Measurements from ENCODE around the gene RRBP1. TPM values are rescaled to one million over a fixed set of nuclear protein-coding genes. Genes with fewer than 3 reads are reported as not detected.
A peak's percentile ranks its signal among the peaks of the same experiment; 100 is the strongest.

The RRBP1 gene, protein sequence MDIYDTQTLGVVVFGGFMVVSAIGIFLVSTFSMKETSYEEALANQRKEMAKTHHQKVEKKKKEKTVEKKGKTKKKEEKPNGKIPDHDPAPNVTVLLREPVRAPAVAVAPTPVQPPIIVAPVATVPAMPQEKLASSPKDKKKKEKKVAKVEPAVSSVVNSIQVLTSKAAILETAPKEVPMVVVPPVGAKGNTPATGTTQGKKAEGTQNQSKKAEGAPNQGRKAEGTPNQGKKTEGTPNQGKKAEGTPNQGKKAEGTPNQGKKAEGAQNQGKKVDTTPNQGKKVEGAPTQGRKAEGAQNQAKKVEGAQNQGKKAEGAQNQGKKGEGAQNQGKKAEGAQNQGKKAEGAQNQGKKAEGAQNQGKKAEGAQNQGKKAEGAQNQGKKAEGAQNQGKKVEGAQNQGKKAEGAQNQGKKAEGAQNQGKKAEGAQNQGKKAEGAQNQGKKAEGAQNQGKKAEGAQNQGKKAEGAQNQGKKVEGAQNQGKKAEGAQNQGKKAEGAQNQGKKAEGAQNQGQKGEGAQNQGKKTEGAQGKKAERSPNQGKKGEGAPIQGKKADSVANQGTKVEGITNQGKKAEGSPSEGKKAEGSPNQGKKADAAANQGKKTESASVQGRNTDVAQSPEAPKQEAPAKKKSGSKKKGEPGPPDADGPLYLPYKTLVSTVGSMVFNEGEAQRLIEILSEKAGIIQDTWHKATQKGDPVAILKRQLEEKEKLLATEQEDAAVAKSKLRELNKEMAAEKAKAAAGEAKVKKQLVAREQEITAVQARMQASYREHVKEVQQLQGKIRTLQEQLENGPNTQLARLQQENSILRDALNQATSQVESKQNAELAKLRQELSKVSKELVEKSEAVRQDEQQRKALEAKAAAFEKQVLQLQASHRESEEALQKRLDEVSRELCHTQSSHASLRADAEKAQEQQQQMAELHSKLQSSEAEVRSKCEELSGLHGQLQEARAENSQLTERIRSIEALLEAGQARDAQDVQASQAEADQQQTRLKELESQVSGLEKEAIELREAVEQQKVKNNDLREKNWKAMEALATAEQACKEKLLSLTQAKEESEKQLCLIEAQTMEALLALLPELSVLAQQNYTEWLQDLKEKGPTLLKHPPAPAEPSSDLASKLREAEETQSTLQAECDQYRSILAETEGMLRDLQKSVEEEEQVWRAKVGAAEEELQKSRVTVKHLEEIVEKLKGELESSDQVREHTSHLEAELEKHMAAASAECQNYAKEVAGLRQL (N-terminal part only)
- total RNA-seq = 10 to 100 TPM; 12.2 to 94.0 (median 31.2) TPM

GRCh38 chr20:17682103-17682888 is at the start of gene RRBP1:
RRBP1 (minus strand) TSS chr20:17682242; CDS start chr20:17660507, 21,735 bp downstream.
- Histone ChIP-seq H3K27ac (peak within 1 kb of the TSS; percentile 69 to 81), H3K4me1 (replicated peaks in 1 of 2) (peaks cover 6% of the 10 kb centered on the region in 2 donors), H3K4me3 (peak within 1 kb of the TSS; percentile 61 to 92 (median 77))
- in situ Hi-C loops (cut with MboI; ENCODE audit: low pct_unique_long_range_greater_than_20kb in 2 of 9, low sequenced_read_pairs in 9 of 9, unreplicated experiment in 9 of 9) = loop anchor here in 1 of 9 experiments (25.0 kb wide), 1 partner anchor 230 kb away; no protein-coding TSS in a partner anchor
- WGBS, 10 experiments = 0 to 7% (median 0%) methylated on average over 2 to 5 of the region's 79 CpGs; no CpG with 5 or more reads in 7 of the 10 experiments
- peak; percentile 80 to 97 (median 96) for ATAC-seq (replicated peaks in 6 of 8)

DNA sequence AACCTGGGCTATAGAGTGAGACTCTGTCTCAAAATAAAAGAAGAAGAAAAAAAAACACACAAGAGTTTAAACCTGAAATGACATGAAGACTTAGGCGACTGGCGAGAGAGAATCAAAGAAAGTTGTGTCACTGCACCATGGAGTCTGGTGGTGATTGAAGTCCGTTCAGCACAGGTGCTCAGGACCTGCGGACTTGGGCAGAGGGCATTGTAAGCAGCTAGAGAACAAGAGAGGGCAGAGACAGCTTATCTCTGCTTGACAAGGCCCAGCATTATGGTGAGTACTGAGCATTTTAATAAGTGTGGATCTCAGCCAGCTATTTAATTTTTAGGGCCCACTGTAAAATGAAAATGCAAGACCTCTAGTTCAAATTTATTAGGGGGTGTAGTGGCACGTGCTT is 49.2 kb upstream of the RRBP1 start:
- no peak overlapping the region for H3K27ac ChIP-seq
- peaks cover 0 to 4% of the 10 kb centered on the region in 2 donors for H3K4me1 ChIP-seq (replicated peaks in 1 of 2)
- no peak for ATAC-seq (replicated peaks in 6 of 8)
- no peak overlapping the region for H3K4me3 ChIP-seq
- WGBS, 10 experiments = 81 to 100% (median 100%) methylated on average over 1 to 5 of the region's 5 CpGs; no CpG with 5 or more reads in 2 of the 10 experiments
- in situ Hi-C loops (cut with MboI; ENCODE audit: low pct_unique_long_range_greater_than_20kb in 2 of 9, low sequenced_read_pairs in 9 of 9, unreplicated experiment in 9 of 9) = no loop called here

- 26 to 100% (median 91%) methylated on average over 2 to 10 of the region's 10 CpGs; no CpG with 5 or more reads in 2 of the 10 experiments for WGBS, 10 experiments
- peaks cover 0 to 4% of the 10 kb centered on the region in 2 donors for H3K4me1 ChIP-seq (replicated peaks in 1 of 2)
- H3K4me3 ChIP-seq = no peak overlapping the region
- peak in 2 of 8 experiments; percentile 44 to 67 for ATAC-seq (replicated peaks in 6 of 8)
- in situ Hi-C loops (cut with MboI; ENCODE audit: low pct_unique_long_range_greater_than_20kb in 2 of 9, low sequenced_read_pairs in 9 of 9, unreplicated experiment in 9 of 9) = no loop called here
- no peak overlapping the region for H3K27ac ChIP-seq
Measured at GRCh38 chr20:17730071-17730470, 48.0 kb upstream of the RRBP1 start.

DNA sequence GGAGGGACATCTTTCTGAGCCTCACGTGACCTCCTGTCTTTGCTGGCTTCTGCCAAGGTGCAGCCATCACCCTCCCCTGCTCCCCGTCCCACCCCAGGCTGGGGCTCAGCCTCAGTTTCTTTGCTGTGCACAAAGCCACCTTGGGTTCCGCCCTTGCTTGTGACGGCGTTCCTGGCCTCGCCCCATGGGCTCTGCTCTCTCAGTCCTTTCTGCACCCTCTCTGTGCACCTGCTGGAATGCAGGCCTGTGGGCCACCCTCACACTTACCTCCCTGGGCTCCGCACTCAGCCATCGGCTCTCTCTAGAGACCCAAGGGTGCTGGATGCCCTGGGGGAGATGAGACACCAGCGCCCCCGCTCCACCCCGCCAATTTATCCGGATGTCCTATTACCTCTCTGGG is 46.0 kb upstream of the RRBP1 start:
- no peak for ATAC-seq (replicated peaks in 6 of 8)
- in situ Hi-C loops (cut with MboI; ENCODE audit: low pct_unique_long_range_greater_than_20kb in 2 of 9, low sequenced_read_pairs in 9 of 9, unreplicated experiment in 9 of 9) = no loop called here
- H3K4me3 ChIP-seq = no peak overlapping the region
- no peak overlapping the region for H3K27ac ChIP-seq
- H3K4me1 ChIP-seq (replicated peaks in 1 of 2) = no peaks in the 10 kb centered on the region
- 69 to 100% (median 83%) methylated on average over 1 to 5 of the region's 12 CpGs; no CpG with 5 or more reads in 5 of the 10 experiments for WGBS, 10 experiments

- in situ Hi-C loops (cut with MboI; ENCODE audit: low pct_unique_long_range_greater_than_20kb in 2 of 9, low sequenced_read_pairs in 9 of 9, unreplicated experiment in 9 of 9) = no loop called here
- WGBS, 10 experiments = 22 to 100% (median 81%) methylated on average over 1 to 7 of the region's 10 CpGs; no CpG with 5 or more reads in 4 of the 10 experiments
- no peak overlapping the region for H3K4me3 ChIP-seq
- no peak for ATAC-seq (replicated peaks in 6 of 8)
- H3K4me1 ChIP-seq (replicated peaks in 1 of 2) = no peaks in the 10 kb centered on the region
- no peak overlapping the region for H3K27ac ChIP-seq
Measured at GRCh38 chr20:17727351-17727750, 45.3 kb upstream of the RRBP1 start.

- no peak overlapping the region for H3K4me3 ChIP-seq
- no peak overlapping the region for H3K27ac ChIP-seq
- peak in 3 of 8 experiments; percentile 22 to 73 (median 38) for ATAC-seq (replicated peaks in 6 of 8)
- 0 to 86% (median 64%) methylated on average over 1 to 4 of the region's 4 CpGs; no CpG with 5 or more reads in 4 of the 10 experiments for WGBS, 10 experiments
- H3K4me1 ChIP-seq (replicated peaks in 1 of 2) = no peaks in the 10 kb centered on the region
- in situ Hi-C loops (cut with MboI; ENCODE audit: low pct_unique_long_range_greater_than_20kb in 2 of 9, low sequenced_read_pairs in 9 of 9, unreplicated experiment in 9 of 9) = no loop called here
Measured at GRCh38 chr20:17726902-17727301, 44.9 kb upstream of the RRBP1 start.

DNA sequence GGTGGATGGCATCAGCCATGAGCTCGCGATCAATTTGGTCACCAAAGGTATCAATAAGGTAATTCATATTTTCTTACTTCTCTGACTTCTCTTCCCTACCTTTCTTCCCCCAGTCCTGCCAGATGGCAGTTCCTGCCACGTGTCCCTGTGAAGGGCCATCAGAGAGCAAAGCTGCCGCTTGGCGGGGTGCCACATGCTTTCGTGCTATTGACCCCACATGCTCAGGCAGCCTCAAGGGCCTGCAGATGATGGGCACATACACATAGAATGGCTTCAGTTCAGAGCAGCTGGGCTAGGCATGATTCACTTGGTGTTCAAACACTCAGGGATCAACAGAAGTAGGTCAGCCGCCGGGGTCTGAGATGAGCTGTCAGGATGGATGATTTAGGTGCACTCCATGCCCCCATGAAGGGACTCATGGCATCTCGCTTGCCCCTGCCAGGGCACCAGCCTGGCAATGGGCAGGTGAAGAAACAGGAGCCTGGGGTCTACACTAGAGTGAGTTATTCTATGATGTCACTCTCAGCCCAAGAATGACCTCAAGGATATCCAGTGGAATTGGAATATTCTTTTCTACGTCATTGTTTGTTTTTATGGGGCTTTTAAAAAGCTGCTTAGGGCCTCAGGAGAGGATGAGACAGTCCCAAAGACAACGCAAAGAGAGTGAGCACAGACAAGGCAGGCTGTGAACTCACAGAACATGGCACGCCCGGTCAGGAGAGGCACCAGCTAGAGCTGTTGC is 43.2 kb upstream of the RRBP1 start:
- in situ Hi-C loops (cut with MboI; ENCODE audit: low pct_unique_long_range_greater_than_20kb in 2 of 9, low sequenced_read_pairs in 9 of 9, unreplicated experiment in 9 of 9) = no loop called here
- 28 to 100% (median 84%) methylated on average over 1 to 9 of the region's 13 CpGs; no CpG with 5 or more reads in 1 of the 10 experiments for WGBS, 10 experiments
- no peak overlapping the region for H3K27ac ChIP-seq
- ATAC-seq (replicated peaks in 6 of 8) = no peak
- no peak overlapping the region for H3K4me3 ChIP-seq
- H3K4me1 ChIP-seq (replicated peaks in 1 of 2) = no peaks in the 10 kb centered on the region

GRCh38 chr20:17723301-17723691 is 41.3 kb upstream of the RRBP1 start:
- H3K4me1 ChIP-seq (replicated peaks in 1 of 2) = no peaks in the 10 kb centered on the region
- H3K4me3 ChIP-seq = no peak overlapping the region
- in situ Hi-C loops (cut with MboI; ENCODE audit: low pct_unique_long_range_greater_than_20kb in 2 of 9, low sequenced_read_pairs in 9 of 9, unreplicated experiment in 9 of 9) = no loop called here
- no peak for ATAC-seq (replicated peaks in 6 of 8)
- no peak overlapping the region for H3K27ac ChIP-seq
- 0 to 100% (median 82%) methylated on average over 1 to 5 of the region's 5 CpGs; no CpG with 5 or more reads in 3 of the 10 experiments for WGBS, 10 experiments

DNA sequence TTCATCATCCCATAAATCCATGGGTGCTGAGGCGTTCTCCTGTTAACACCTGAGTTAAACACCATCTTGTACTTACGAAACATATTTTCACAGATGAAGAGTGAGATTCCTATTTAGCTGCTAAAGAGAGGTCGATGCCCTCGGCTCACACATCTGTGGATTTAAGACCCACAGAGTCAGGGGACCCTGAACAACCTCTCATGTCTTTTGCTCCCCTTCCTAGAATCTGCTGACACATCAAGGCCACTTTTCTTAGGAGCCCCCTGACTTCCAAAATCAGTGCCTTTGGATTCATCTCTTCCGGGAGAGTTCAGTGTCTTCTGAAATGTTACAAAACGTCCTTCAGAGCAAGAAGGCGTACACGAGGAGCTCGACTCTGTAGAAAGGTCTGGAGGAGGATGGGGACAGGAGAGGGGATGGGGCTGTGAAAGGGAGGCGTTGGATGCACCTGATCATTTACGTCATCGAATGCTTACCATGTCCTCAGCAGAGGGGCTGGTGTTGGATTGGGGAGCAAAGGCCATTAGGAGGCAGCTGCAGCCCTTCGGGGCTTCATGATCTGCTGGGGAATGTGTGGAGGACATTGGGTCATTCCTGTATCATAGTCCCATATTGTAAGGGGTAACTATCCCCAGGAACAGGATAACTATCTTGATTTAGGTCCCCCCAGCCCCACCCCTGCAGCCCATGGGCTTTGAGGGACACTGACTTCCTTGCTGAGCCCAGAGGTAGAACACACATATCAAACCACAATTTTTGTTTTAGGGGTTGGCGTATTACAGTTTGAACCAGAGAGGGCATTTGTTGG is 40.7 kb upstream of the RRBP1 start:
- Histone ChIP-seq H3K4me3 (no peak overlapping the region), H3K27ac (no peak overlapping the region), H3K4me1 (replicated peaks in 1 of 2) (no peaks in the 10 kb centered on the region)
- ATAC-seq (replicated peaks in 6 of 8) = no peak
- in situ Hi-C loops (cut with MboI; ENCODE audit: low pct_unique_long_range_greater_than_20kb in 2 of 9, low sequenced_read_pairs in 9 of 9, unreplicated experiment in 9 of 9) = no loop called here
- WGBS, 10 experiments = 33 to 100% (median 80%) methylated on average over 1 to 11 of the region's 14 CpGs; no CpG with 5 or more reads in 2 of the 10 experiments

DNA sequence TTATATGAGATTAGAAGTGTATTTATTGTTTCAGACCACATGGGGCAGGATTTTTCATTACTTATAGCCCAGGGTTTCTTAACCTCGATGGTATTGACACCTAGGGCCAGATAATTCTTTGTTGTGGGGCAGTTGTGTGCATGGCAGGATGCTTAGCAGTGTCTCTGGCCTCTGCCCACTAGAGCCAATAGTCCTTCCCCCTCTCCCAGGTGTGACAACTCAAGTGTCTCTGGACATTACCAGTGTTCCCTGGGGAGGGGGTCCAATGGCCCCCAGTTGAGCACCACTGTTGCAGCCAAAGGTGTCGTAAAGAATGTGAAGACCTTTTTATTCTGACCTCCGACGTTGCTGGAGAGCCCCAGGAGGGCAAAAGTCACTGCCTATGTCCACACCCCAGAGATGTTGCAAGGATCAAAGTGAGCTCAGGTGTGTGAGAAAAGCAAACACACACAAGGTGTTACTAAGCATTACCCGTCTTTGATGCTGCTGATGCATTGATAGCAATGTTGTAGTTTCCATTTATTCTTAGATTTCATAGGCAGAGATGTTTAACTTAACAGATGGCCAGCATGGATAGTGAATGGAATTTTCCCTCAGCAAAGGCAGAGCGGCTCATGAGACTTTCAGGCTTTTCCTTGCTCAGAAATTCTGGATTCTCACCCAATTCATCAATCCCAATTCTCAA is 39.9 kb upstream of the RRBP1 start:
- H3K4me1 ChIP-seq (replicated peaks in 1 of 2) = no peaks in the 10 kb centered on the region
- WGBS, 10 experiments = 30 to 100% (median 75%) methylated on average over 1 to 4 of the region's 6 CpGs; no CpG with 5 or more reads in 2 of the 10 experiments
- no peak for ATAC-seq (replicated peaks in 6 of 8)
- no peak overlapping the region for H3K27ac ChIP-seq
- in situ Hi-C loops (cut with MboI; ENCODE audit: low pct_unique_long_range_greater_than_20kb in 2 of 9, low sequenced_read_pairs in 9 of 9, unreplicated experiment in 9 of 9) = no loop called here
- no peak overlapping the region for H3K4me3 ChIP-seq

All from motor neuron (in vitro differentiated cells).